ENCODE results near the gene CPT1B.

Gene CPT1B

DNA sequence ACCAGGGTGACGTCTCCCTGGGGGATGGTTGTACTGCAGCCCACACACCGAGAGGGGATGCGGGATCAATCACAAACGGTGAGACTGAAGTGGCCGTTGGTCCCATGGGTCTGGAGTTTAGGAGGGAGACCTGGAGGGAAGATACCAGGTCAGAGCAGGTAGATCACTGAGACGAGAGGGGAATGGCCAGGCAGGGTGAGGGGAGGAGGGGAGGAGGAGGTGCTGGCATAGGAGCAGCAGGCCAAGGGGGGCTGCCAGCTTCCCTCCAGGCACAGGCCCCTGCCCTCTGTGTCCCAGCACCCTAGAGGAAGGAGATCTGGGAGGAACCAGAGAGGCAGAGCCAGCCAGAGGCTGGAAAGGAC lies 29.4 kb upstream of the CPT1B start:
- Histone ChIP-seq H3K27me3 (replicated peaks; ENCODE audit: control insufficient read depth, insufficient read depth, low read length) (peaks cover 2% of the 10 kb centered on the region), H3K36me3 (ENCODE audit: control insufficient read depth, insufficient read depth, low read length) (no peaks in the 10 kb centered on the region), H3K4me3 (replicated peaks; ENCODE audit: low read depth, low read length) (no peak overlapping the region)
- TF ChIP-seq, protein P1, sequence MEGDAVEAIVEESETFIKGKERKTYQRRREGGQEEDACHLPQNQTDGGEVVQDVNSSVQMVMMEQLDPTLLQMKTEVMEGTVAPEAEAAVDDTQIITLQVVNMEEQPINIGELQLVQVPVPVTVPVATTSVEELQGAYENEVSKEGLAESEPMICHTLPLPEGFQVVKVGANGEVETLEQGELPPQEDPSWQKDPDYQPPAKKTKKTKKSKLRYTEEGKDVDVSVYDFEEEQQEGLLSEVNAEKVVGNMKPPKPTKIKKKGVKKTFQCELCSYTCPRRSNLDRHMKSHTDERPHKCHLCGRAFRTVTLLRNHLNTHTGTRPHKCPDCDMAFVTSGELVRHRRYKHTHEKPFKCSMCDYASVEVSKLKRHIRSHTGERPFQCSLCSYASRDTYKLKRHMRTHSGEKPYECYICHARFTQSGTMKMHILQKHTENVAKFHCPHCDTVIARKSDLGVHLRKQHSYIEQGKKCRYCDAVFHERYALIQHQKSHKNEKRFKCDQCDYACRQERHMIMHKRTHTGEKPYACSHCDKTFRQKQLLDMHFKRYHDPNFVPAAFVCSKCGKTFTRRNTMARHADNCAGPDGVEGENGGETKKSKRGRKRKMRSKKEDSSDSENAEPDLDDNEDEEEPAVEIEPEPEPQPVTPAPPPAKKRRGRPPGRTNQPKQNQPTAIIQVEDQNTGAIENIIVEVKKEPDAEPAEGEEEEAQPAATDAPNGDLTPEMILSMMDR (IDR thresholded peaks at IDR 0.05; ENCODE audit: insufficient read depth, low read length, poor library complexity, severe bottlenecking), result no peak
- DNase-seq (ENCODE audit: extremely low read depth, insufficient read length), result no peak

DNA sequence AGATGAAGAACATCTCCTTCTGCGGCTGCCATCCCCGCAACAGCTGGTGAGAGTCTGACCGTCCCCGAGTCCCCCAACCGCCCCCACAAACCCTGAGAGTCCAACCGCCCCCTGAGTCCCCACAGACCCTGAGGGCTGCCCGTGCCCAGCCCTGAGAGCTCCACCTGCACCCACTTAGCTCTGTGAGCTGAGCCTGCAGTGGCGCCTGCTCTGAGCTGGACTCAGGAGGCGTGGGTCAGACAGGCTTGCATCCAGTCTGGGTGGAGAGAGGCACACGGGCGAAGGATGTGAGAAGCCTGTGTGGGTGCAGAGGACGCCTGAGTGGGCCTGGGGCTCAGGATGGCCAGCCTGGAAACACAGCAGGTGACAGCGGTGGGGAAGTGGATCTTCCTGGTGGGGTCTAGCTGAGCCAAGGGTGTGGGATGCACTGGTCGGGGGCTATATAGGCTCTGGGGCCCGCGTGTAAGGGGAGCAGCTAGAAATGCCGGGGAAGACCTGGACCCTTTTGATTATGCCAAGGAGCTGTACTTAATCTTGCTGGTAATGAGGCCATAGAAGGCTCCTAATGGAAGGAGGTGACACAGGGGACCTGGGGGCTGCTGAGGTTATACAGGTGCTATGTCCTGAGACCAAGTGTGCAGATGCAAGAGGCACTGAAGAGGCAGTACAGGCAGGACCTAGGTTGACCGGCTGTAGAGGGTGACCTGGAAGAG lies 28.9 kb upstream of the CPT1B start:
- TF ChIP-seq, protein P1 (IDR thresholded peaks at IDR 0.05; ENCODE audit: insufficient read depth, low read length, poor library complexity, severe bottlenecking), result no peak
- no peaks in the 10 kb centered on the region for H3K36me3 ChIP-seq (ENCODE audit: control insufficient read depth, insufficient read depth, low read length)
- no peak overlapping the region for H3K4me3 ChIP-seq (replicated peaks; ENCODE audit: low read depth, low read length)
- no peak for DNase-seq (ENCODE audit: extremely low read depth, insufficient read length)
- peaks cover 2% of the 10 kb centered on the region for H3K27me3 ChIP-seq (replicated peaks; ENCODE audit: control insufficient read depth, insufficient read depth, low read length)

DNA sequence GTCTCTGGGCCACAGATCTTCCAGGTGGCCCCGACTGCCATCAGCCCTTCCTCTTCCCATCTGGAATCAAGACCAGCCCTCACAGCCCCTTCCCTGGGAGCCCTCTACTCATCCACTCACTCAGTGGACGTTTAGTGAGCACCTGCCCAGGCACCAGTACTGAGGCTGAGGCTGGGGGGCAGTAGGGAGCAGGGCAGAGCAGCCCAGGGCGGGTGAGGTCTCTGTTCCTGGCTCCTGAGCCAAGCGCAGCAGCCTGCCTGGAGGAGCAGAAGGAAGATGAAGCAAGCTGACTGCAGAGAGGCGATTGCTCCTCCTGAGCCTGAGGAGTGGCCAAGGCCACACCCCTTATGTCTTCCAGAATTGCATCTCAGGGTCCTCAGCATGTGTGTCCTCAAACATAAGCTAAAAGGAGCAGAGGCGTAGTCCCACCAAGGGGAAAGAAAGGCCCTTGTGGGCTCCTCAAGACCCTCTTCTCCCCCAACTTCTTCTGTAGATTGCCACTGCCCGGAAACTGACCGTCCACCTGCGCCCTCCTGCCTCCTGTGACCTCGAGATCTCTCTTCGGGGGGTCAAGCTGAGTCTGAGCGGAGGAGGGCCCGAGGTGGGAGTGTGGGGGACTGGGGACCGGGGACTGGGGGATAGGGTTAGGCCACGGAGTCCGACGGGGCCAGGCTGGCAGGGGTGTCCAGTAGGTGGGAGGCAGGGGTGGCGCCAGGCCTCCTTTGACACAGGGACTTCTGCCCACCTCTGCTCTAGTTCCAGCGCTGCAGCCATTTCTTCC lies 28.1 kb upstream of the CPT1B start:
- Histone ChIP-seq H3K27me3 (replicated peaks; ENCODE audit: control insufficient read depth, insufficient read depth, low read length) (peaks cover 5% of the 10 kb centered on the region), H3K36me3 (ENCODE audit: control insufficient read depth, insufficient read depth, low read length) (no peaks in the 10 kb centered on the region), H3K4me3 (replicated peaks; ENCODE audit: low read depth, low read length) (no peak overlapping the region)
- DNase-seq (ENCODE audit: extremely low read depth, insufficient read length), result no peak
- TF ChIP-seq, protein P1 (IDR thresholded peaks at IDR 0.05; ENCODE audit: insufficient read depth, low read length, poor library complexity, severe bottlenecking), result peak; percentile 24

DNA sequence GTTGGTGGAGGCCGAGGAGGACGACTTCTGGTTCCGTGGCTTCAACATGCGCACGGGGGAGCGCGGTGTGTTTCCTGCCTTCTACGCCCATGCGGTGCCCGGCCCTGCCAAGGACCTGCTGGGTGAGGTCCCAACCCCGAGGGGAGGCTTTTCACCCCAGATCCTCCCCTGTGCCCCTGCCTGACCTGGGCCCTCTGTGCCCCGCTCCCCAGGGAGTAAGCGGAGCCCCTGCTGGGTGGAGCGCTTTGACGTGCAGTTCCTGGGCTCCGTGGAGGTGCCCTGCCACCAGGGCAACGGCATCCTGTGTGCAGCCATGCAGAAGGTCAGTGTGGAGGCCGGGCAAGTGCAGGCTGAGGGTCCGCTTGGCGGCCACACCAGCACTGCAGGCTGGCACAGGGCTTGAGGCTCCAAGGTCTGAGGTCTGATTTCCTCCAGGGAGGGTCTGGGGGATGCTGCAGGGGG lies 27.4 kb upstream of the CPT1B start:
- TF ChIP-seq, protein P1 (IDR thresholded peaks at IDR 0.05; ENCODE audit: insufficient read depth, low read length, poor library complexity, severe bottlenecking), result no peak
- no peaks in the 10 kb centered on the region for H3K36me3 ChIP-seq (ENCODE audit: control insufficient read depth, insufficient read depth, low read length)
- H3K27me3 ChIP-seq (replicated peaks; ENCODE audit: control insufficient read depth, insufficient read depth, low read length), result peaks cover 5% of the 10 kb centered on the region
- DNase-seq (ENCODE audit: extremely low read depth, insufficient read length), result no peak
- no peak overlapping the region for H3K4me3 ChIP-seq (replicated peaks; ENCODE audit: low read depth, low read length)

DNA sequence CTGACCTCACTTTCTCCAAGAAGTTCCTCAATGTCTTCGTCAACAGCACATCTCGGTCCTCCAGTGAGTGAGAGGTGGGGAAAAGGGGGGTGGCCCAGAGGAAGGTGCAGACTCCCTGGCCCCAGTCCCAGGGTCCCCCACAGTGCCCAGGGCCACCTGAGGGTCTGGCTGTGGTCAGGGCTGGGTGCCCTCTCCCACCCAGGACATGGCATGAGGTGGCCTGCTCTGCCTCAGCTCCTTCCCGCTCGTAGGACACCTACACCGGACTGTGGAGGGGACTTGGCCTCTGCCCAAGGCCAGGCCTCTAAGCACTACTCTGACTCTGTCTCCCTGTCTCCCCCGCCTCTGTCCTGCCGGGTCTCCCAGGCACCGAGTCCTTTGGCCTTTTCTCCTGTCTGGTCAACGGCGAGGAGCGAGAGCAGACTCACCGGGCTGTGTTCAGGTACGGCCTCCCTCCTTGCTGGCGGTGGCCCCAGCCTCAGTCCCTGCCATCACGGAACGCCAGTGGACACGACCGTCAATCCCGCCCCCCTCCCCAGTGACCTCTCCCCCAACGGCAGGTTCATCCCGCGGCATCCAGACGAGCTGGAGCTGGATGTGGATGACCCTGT lies 26.9 kb upstream of the CPT1B start:
- peaks cover 5% of the 10 kb centered on the region for H3K27me3 ChIP-seq (replicated peaks; ENCODE audit: control insufficient read depth, insufficient read depth, low read length)
- H3K4me3 ChIP-seq (replicated peaks; ENCODE audit: low read depth, low read length), result no peak overlapping the region
- TF ChIP-seq, protein P1 (IDR thresholded peaks at IDR 0.05; ENCODE audit: insufficient read depth, low read length, poor library complexity, severe bottlenecking), result no peak
- DNase-seq (ENCODE audit: extremely low read depth, insufficient read length), result no peak
- no peaks in the 10 kb centered on the region for H3K36me3 ChIP-seq (ENCODE audit: control insufficient read depth, insufficient read depth, low read length)
